ENCODE measurements around the gene PDXDC1.
"Not testable (repeated sequence)": the region's sequence is repeated elsewhere in the genome, so short reads cannot be mapped to it uniquely, and the experiment has no call there.

PDXDC1 gene

DNA sequence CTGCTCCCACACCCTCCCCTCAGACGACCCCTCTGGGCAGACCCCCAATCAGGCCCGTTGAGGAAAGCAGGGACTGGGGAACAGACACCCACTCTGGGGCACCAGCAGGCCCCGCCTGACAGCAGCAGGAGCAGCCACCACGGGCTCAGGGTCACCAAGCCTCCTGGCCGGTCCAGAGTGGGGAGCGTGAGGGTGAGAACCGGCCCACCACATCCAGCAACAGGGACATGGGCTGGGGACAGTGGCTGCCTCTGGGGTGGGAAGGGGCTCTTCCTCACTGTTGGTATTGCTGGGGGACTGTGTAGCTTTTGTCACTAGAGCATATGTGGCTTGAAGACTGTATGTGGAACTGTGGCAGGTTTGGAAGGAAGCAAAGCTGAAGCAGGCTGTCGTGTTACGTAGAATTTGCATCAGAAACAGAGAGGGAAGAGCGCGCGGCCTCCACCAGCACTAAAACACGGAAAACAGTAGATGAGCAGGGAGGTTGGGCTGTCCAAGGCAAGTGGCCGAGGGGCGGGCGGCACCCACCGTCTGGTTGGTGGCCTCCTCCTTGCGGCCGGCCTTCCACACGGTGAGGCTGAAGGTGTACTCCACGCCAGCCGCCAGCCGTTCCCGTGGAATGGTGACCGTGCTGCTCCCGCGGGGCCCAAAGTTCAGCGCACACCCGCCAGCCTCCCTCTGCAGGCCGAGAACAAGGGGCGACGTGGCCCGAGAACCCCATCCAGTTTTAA, 160.1 kb downstream of the PDXDC1 start:
- DNase-seq (ENCODE audit: low read depth), result not testable (repeated sequence)

DNA sequence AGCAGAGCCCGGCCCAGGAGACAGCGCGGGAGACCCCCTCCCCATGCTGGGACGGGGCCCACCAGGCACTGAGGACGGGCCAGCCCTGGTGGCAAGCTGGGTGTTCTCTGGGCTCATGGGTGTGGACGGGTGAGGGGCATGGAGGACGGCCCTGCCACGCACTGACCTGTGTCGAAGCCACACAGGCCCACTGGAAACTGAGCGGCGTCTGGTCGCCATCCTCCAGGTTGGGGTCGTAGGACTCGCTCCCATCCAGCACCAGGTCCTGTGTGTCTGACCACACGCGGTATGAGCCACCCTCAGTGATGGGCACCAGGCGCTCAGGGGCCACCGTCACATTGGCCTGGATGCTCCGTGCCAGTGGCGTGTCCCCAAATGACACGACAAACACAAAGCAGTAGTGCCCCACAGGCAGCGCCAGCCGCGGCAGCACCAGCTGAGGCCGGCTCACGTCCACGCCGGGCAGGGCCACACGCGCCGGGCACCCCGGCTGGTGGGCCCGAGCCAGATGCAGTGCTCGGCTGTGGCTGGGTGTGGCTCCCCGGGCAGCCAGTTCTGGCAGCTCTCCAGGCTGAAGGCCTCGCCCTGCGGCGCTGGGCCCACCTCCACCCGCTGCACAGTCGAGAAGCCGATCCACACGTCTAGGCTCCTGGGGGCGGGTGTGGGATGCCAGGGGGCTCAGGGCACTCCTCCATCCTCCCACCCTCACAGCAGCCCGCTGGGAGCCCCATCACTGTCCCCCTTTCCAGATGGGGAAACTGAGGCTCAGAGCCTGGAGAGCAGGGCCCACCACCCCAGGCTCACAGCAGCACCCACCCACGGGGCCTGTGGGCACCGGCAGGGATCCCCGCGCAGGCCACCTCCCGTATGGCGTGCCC, 160.9 kb downstream of the PDXDC1 start:
- DNase-seq (ENCODE audit: low read depth), result not testable (repeated sequence)

DNA sequence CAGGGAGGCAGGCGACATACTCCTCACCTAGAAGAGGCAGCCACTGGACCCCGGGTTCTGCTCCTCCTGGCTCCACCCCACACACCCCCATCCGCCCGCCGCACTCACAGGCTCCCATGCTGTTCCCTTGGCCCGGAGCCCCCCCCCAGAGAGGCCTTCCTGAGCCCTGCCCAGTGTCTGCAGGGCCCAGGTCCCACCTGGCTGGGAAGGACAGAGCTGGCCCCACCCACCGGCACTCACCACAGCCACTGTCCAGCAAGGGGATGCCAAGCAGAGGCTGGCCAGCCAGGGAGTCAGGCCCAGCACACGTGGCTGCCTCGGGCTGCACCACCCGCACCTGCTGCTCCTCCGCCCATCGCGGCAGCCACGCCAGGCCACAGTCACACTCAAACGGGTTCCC, 162.7 kb downstream of the PDXDC1 start:
- not testable (repeated sequence) for DNase-seq (ENCODE audit: low read depth)

DNA sequence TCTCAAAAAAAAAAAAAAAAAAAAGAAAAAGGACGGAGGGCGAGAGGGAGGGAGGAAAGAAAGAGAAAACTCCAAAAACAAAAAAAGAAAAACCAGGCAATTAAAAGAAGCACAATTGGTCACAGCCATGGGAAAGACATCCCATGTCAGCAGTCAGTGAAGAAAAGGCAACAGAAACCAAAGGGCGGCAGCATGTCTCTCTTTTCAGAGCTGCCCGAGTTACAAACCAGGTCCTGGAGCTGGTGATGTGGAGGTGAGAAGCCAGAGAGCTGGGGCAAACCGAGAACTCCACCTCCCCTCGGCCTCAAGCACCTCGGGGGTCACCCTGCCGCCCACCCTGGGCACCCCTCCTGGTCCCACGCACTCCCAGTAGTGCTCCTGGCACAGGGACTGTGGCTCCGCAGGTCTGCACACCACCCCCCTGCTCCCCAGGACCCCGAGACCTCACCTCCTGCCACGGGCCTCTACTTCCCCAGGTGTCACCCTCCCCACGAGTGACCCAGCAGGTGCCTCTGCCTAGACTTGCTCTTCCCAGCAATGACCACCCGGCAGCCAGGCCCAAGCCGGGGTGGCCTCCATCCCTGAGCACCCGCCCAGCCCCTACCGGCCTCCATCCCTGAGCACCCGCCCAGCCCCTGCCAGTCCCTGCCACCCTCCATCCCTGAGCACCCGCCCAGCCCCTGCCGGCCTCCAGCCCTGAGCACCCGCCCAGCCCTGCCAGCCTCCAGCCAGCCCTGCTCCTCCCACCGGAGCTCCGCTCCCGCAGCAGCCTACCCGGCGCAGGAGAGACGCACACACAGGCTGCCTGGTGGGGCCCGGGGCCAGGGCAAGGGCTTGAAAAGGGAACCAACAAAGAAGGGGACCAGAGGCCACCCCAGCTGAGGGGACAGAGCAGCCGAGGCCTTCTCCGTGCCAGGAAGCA, 165.9 kb downstream of the PDXDC1 start:
- DNase-seq (ENCODE audit: low read depth), result not testable (repeated sequence)

DNA sequence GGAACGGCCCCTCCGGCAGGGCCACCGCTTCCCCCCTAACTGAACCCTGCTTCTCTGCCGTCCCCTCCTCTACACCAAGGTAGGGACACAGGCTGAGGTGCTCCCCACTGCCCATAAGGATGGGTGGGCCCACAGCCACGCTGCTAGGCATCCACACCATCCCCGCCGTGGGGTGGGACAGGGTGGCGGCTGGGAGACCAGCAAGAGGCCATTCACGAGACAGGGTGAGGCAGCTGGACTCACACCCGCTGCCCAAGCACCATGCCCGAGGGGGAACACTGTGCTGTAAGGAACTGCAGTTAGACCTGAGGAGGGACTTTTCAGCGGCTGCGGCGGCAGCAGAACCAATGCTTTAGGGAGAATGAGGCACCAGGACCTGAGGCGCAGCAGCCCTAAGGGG, 166.8 kb downstream of the PDXDC1 start:
- no peak for DNase-seq (ENCODE audit: low read depth)

DNA sequence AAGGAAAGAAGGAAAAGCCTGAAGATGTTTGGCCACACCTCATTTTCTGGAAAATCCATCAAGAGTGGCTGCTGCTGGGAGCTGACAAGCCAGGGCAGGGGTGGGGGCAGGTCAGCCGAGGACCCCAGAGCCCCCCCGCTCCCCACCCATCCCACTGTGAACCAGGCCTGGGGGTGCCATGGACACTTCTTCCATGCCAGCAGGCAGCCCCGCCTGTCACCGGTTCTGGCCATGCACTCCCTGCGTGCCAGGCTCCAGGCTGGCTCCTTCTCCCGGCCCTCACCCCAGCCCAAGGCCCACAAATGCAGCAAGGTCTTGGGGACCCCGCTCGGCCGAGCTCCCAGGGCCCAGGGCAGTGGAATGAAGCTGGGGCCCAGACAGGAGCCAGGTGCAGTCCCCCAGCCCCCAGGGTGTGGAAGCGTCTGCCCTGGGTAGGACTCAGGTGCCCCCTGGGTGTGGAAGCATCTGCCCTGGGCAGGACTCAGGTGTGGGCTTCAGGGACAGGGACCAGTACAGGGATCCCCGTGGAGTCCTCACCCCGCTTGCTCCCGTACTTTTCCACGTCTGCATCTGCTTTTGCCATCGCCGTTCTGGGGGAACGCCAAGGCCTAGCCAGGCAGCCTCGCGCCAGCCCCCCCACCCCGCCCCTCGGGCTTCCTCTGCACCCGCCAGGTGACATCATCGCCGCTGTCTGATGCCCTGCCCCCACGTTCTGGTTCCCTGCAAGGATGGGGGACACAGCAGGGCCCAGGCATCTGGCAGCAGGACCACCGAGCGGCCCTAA, 167.5 kb downstream of the PDXDC1 start:
- not testable (repeated sequence) for DNase-seq (ENCODE audit: low read depth)

DNA sequence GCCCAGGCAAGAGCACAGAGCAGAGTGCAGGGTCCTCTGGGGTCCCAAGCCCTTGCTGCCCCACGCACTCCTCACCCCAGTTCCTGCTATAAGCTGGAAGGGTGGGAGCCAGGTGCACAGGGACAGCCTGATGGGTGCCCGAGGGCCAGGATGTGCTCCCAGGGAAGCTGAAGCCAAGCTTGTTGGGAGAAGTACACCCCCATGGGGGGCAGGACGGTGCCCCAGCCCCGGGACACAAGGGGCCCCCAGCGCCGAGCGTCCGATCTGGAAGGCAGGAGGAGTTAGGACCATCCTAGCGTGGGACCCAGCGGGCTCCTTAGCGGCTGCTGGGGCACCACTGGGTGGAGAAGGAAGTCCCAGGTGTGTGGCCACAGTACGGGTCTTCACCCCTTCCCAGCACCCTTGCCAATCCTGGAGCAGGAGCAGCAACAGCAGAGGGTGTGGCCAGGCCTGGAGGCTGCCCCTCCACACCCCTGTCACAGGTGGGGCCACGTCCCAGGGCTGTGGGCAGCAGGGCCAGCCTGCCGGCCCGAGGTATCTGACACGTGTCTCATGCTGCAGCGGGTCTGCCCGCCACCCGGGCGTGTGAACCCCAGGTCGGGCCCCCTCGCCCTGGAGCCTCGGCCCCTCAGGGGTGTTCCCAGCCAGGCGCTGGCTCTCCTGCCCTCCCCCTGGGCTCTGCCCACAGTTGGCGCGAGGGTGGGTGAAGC, 168.2 kb downstream of the PDXDC1 start:
- DNase-seq (ENCODE audit: low read depth), result not testable (repeated sequence)

DNA sequence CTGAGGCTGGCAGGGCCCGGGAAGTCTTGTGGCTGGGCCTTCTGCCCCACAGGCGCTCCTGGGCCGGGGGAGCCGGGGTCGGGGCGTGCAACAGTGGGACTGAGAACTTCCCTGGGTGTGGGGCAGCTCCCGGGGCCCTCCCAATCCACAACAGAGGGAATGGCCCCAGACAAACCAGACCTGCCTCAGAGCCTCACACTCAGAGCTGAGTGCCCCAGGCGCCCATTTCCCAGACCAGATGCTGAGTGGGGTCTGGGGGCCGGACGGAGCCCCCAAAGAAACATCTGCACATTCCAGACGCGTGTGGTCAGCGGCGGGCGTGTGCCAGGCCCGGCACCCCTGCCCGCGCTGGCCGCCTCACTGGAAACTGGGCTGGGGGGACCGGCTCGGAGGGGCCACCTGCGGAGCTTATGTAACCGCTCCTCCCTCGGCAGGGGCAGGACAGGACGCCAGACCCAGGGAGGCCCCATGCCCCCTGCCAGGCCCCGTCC, 168.8 kb downstream of the PDXDC1 start:
- not testable (repeated sequence) for DNase-seq (ENCODE audit: low read depth)

DNA sequence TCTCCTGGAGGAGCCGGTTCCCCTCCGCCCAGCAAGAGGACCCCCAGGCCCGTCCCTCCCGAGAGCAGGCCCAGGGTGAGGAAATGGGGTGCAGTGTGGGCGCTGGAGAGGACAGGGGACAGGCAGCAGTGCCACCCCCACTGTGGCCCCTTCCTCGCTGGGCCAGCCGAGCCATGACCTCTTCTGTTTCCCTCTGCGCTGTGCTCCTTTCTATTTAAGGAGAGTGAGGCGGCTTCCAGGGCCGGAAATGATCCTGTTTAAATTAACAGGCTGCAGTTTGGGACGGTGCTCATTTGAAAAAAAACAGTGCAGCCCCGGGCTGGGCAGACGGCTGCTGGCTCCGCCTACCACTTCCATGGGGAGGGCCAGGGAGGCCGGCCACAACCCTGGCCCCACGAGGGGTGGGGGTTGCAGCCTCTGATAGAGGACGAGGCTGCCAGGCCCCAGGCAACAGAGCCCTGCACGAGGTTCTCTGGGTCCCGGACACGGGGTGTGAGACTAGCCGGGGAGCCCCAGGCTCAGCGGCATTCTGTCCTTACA, 169.3 kb downstream of the PDXDC1 start:
- DNase-seq (ENCODE audit: low read depth), result peak; percentile 22

DNA sequence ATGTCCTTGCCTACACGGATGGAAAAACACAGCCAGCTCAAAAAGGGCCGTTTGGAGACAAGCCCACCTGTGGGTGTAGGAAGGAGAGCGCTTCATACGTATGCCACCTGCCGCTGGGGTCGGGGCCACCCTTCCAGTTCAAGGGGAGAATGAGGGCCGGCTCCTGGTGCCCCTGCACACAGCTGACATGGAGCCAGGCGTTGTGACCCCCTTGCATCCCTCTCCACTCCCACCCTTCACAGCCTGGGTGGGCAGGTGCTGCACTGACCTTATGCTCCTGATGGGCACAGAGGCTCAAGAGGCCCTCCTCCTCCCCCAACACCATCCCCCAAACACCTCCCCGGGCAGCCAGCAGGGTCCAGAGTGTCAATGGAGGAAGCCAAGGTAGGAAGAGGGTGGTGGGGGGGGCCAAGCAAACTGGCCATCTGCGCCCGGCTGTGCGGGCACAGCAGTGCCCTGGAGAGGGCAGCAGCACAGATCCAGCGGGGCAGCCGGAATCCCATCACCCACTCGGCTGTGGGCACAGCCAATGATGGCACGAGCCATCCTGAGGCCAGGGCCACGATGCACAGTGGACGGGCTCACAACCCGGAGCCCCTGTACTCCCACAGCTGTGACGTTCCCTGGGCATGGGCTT, 170.1 kb downstream of the PDXDC1 start:
- not testable (repeated sequence) for DNase-seq (ENCODE audit: low read depth)

DNA sequence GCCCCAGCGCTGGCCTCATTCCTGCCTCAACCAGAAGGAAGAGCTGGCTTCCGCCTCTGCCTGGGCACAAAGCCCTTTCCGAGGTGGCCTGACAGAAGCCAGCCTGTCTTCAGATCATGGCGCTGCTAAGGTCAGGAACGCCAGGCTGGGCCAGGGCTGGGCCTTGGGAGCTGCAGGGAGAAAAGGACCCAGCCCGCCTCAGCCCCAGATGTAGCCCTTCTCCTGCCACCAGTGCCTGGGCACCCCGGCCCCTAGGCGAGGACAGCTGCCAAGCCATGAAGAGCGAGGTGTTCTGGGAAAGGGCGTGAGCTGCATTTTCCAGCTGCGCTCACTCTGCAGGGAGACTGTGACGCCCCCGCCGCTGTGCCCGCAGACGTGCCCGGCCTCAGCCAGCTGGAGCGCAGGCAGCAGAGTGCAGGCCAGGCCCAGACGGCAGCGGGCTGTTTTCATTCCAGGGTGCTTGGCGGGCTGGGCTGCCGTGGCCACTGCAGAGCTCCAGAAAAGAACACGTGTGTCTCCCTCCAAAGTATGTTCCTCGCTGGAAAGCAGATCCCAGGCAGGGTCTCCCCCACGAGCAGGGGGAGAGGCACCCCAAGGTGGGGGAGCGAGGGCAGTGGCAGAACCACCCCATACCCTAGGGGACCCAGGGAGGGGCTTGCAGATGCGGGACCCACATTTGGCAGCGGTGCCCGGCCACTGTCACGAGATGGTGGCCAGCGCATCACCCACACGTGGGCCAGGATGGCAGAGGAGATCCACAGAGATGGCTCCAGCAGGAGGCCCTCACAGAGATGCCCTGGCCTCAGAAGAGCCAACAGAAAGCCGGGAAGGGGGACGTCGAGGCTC, 170.8 kb downstream of the PDXDC1 start:
- DNase-seq (ENCODE audit: low read depth), result not testable (repeated sequence)

DNA sequence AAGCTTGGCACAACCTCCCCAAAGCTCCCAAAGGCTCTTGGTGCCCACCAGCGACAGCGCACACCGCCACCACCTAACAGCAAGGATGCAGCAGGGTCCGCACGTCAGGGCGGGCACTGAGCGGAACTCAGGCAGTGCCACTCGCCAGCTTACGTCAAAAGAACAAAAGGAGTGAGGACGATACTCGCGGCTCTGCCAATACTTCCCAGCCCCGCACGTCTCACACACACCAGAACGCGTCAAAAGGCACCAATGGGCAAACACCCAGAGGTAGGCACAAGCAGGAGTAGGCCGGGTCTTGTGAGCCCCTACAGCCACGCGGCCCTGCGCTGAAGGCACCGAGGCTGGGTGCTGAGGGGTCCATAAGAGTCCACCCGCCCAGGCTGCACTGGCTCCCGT, 171.4 kb downstream of the PDXDC1 start:
- not testable (repeated sequence) for DNase-seq (ENCODE audit: low read depth)

DNA sequence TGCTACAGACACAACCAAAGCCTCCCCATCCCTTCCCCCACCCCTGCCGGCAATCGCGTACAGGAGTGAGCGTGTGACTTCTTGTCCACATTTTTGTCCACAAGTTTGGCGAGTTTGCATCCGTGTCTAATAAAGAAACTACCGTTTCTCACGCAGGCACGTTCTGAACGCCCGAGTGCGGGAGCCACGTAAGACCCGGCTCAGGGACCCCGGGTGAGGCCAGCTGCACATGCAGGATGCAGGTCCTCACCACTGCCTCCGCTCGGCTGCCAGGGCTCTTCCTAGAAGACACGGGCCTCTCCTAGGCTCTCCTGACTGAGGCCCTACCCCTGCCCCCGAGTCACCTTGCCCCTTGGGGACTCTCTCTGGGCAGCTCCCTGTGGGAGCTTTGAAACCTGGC, 174.0 kb downstream of the PDXDC1 start:
- not testable (repeated sequence) for DNase-seq (ENCODE audit: low read depth)

DNA sequence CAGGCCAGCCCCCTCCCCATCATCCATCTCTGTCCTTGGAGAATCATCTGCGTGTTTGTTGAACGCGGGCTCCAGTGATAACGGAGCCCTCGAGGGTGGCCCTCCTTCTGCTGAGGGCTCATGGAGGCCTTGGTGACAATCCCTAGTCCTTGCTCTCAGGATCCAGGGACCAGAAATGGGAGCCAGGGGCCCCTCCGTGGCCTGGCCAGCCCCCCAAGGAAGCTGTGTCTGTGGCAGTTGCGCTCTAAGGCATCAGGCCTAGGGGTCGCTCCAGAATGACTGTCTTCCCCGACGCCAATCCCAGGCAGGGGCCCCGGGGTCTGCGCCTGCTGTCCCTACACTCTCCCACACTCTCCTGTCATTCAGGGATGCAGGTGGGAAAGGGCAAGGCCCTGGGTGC, 174.4 kb downstream of the PDXDC1 start:
- not testable (repeated sequence) for DNase-seq (ENCODE audit: low read depth)

DNA sequence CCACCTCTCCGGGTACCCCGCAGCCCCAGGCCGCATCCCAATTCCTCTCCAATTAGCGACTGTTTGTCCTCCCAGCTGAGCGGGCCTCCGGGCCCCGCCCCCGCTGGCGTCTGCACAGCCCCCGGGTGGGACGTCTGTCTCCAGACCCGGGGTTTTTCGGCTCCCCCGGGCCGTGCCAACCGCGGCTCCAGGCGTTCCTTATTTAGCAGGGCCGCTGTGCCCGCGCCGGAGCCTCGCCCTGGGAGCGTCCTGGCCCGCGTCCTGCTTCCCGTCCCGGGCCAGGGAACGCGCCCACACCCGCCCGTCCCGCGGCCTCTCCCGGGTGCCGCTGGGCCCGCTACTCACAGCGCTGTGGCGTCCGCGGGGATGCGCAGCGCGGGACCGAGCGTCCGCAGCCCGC, 179.2 kb downstream of the PDXDC1 start:
- DNase-seq (ENCODE audit: low read depth), result peak; percentile 18

DNA sequence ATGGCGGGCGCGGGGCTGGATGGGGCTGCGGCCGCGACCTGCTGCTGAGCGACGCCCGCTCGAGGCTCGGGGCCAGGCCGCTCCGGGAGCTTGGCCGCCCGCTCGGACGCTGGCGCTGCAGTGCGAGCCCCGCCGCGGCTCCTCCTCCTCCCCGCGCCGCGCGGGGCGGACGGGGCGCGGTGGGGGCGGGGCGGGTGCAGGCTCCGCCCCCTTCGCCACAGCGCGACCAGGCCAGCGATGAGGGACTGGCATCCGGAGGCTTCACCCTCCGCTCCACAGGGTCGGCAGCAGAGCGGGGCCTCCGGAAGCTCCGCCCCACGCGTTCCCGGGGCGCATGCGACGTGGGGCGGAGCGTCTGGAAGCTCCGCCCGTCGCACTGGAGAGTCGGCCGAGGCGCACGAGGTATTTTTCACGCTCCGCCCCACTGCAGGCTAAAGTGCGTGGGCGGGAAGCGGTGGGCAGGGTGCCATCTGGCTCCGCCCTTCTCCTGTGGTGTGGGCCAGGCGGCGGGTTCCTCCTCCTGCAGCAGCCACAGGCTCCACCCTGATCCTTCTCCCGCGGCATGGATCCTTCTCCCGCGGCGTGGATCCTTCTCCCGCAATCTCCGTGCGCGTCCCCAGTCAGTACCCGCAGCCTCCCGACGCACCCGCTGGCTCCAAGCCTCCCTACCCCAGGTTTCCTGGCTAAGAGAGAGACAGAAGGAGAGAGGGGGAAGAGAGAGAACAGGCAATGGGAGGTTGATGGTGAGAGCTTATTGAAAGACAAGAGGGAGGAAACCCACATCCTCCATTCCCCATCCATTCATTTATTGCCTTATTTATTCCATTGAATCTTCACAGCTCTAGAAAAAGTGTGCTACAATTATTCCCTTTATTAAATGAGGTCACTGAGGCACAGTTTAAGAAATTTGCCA, 180.1 kb downstream of the PDXDC1 start:
- DNase-seq (ENCODE audit: low read depth), result peak; percentile 94

DNA sequence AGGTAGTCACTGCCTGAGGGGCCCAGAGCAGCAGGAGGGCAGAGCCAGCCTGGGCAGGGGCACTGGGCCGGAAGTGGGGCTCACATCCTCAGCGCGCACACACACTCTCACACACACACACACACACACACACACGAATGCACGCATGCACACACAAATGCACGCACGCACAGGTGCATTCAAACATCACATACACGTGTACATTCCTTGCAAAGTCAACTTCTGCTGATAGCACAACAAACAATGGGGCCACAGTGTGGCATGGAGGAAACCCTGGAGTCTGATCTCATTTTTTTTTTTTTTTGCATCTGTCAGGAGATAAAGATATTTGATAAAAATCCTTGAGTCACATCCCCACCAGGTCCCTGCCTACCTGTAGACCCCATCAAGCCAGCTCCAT, 182.8 kb downstream of the PDXDC1 start:
- DNase-seq (ENCODE audit: low read depth), result not testable (repeated sequence)

DNA sequence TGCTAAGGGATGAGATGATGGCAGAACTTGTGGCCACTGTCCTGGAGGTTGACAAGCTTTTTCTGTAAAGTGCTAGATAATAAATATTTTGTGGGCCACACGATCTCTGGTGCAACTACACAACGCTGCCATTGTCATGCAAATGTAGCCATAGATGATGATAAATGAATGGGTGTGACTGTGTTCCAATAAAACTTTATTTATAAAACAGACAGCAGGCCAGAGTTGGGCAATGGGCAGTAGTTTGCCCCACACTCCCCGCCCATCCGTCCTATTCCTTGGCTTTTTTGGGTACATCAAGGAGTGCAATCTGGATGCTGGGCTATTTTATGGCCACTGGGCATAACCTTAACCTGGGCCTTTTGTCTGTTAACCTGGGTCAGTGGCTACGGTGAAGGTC, 184.8 kb downstream of the PDXDC1 start:
- DNase-seq (ENCODE audit: low read depth), result not testable (repeated sequence)

Data from iris pigment epithelial cell (primary cell).